ENCODE results near the gene TMEM163.

TMEM163 gene

DNA sequence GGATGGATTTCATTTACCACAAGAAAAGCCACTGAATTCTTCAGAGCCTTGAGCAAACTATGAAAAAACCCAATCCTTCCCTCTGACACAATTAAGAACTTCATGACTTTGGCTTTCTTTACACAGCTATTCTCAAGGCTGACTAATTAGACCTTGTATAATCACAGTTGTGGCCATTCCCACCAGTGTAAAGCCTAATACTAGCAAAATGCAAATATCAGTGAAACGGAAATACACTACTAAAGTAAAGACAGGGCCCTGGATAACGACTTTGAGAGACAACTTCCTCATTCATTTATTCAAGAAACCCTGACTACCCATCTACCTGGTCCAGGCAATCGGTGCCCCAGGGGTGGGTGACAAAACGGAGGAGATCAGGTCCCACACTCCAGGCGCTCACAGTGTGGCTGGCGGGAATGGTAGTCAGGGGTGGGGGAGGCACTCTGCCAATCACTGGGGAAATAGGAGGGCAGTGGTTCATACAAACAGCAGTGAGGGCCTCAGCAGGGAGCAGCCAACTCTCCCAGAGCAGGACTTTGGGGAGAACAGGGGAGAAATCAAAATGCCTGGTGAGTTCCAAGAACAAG, 28.1 kb downstream of the TMEM163 start:
- no peak overlapping the region for H3K27ac Mint-ChIP-seq
- H3K27me3 Mint-ChIP-seq, result peaks cover 3% of the 10 kb centered on the region
- H3K4me3 Mint-ChIP-seq, result no peak overlapping the region
- H3K9me3 Mint-ChIP-seq (ENCODE audit: low read depth), result no peaks in the 10 kb centered on the region
- no peaks in the 10 kb centered on the region for H3K4me1 Mint-ChIP-seq (ENCODE audit: low read depth)
- H3K36me3 Mint-ChIP-seq, result no peaks in the 10 kb centered on the region

DNA sequence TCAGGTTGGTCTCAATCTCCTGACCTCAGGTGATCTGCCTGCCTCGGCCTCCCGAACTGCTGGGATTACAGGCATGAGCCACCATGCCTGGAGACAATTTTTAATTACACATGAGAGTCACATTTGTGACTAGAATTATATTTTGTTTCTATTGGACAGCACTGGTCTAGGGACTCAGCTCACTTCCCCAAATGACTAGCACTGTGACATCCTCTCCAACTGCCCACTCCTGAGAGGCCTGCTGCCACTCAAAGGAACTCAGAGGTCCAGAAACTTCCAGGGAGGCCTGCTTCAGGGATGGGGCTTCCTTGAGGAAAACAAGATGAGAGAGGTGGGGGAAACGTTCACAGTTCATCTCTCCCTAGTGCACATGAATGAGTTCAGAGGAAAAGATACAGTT, 29.5 kb downstream of the TMEM163 start:
- Mint-ChIP-seq H3K27ac (no peak overlapping the region), H3K9me3 (ENCODE audit: low read depth) (no peaks in the 10 kb centered on the region), H3K27me3 (peaks cover 3% of the 10 kb centered on the region), H3K36me3 (no peaks in the 10 kb centered on the region), H3K4me1 (ENCODE audit: low read depth) (no peaks in the 10 kb centered on the region), H3K4me3 (no peak overlapping the region)

DNA sequence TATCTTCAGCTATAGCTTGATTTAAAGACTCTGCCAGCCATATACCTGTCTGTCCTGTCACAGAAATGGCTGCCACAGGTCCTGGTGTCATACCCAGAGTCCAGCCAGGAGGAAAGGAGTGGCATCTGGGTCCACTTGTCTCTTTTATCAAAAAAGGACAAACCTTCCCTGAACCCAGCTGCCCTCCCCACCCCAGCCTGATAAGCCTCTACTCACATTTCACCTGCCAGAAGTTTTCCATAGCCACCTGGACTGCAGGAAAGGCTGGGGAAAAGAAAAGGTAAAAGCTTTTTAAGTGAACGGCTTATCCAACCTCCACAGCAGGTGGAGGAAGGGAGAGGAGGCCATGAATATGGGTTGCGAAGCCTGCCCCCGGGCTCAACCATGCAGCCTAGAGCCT, 32.8 kb downstream of the TMEM163 start:
- Mint-ChIP-seq H3K4me3 (no peak overlapping the region), H3K4me1 (ENCODE audit: low read depth) (peaks cover 10% of the 10 kb centered on the region), H3K36me3 (peaks cover 3% of the 10 kb centered on the region), H3K27ac (no peak overlapping the region), H3K27me3 (no peaks in the 10 kb centered on the region), H3K9me3 (ENCODE audit: low read depth) (no peaks in the 10 kb centered on the region)

DNA sequence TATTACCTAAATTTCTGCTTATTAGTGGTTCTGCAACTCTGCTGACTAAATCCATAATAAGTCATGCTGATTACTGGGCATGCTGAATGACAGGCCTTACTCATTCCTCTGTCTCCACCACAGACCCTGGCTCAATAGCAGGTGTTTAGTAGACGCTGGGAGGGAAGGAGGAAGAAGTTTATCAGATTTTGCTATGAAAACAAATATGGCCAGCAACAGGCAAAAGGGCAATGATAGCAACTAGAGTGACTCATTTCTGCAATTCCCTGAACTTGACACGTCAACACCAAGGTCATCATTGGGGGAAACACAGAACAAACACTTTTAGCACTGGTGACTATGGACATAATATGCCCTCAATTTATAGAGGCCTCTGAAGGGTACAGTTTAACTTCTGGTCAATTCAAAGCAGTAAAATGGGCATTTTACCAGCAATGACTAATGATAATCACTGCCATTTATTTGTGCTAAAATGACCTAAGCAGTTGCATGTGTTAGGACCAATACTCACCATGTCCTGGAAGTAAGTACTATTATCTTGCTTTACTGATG, 35.2 kb downstream of the TMEM163 start:
- H3K36me3 Mint-ChIP-seq, result peaks cover 3% of the 10 kb centered on the region
- H3K27me3 Mint-ChIP-seq, result no peaks in the 10 kb centered on the region
- no peak overlapping the region for H3K27ac Mint-ChIP-seq
- no peaks in the 10 kb centered on the region for H3K9me3 Mint-ChIP-seq (ENCODE audit: low read depth)
- H3K4me1 Mint-ChIP-seq (ENCODE audit: low read depth), result peaks cover 27% of the 10 kb centered on the region
- H3K4me3 Mint-ChIP-seq, result no peak overlapping the region

DNA sequence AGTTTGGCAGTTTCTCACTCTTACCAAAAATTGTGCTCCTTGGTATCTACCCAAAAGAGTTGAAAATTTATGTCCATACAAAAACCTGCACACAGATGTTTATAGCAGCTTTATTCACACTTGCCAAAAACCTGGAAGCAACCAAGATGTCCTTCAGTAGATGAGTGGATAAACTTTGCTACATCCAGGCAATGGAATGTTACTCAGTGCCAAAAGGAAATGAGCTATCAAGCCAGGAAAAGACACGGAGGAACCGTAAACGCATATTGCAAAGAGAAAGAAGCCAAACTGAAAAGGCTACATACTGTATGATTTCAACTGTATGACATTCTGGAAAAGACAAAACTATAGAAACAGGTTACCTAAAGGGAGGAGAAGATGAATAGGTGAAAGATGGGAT, 36.1 kb downstream of the TMEM163 start:
- Mint-ChIP-seq H3K4me1 (ENCODE audit: low read depth) (peaks cover 33% of the 10 kb centered on the region), H3K36me3 (peaks cover 3% of the 10 kb centered on the region), H3K27ac (no peak overlapping the region), H3K4me3 (no peak overlapping the region), H3K9me3 (ENCODE audit: low read depth) (no peaks in the 10 kb centered on the region), H3K27me3 (no peaks in the 10 kb centered on the region)

DNA sequence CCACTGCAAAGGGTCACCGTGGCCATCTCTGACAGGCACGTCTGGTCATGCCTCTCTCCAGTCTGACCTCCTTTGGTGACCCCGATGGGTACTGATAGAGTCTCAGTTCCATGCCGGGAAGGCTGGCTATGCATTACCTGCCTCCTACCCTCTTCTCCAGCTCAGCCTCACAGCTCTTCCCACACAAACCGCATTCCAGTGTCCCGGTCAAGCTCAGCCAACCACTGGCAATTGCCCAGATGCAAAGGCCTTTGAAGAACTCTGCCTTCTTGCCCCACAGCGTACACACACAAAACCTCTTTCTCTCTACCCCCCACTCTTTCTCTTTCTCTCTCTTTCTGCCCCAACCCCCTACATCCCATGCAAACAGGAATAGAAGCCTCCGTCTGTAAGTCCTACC, 37.6 kb downstream of the TMEM163 start:
- Mint-ChIP-seq H3K4me1 (ENCODE audit: low read depth) (peaks cover 47% of the 10 kb centered on the region), H3K36me3 (peaks cover 3% of the 10 kb centered on the region), H3K27me3 (no peaks in the 10 kb centered on the region), H3K27ac (no peak overlapping the region), H3K9me3 (ENCODE audit: low read depth) (no peaks in the 10 kb centered on the region), H3K4me3 (no peak overlapping the region)

DNA sequence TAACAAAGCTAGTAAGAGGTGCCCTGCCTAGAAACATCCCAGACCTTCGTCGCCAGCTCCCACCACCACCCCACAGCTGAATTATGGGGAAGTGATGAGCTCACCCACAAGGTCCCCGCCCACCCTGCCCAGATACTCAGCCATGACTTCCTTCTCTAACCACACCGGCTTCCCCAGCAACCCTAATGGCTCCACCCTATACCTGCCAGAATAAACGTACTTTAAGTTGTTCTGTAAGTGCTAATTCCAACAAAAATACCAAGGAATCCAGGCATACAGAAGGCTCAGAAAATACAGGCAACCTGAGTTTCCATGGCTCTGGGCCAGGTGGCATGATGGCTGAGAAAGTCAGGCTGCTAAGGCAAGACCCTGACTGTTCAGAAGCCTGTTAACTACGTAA, 39.1 kb downstream of the TMEM163 start:
- Mint-ChIP-seq H3K27me3 (no peaks in the 10 kb centered on the region), H3K4me3 (peak overlapping the region; percentile 54), H3K9me3 (ENCODE audit: low read depth) (no peaks in the 10 kb centered on the region), H3K4me1 (ENCODE audit: low read depth) (peaks cover 58% of the 10 kb centered on the region), H3K27ac (no peak overlapping the region), H3K36me3 (peaks cover 3% of the 10 kb centered on the region)

DNA sequence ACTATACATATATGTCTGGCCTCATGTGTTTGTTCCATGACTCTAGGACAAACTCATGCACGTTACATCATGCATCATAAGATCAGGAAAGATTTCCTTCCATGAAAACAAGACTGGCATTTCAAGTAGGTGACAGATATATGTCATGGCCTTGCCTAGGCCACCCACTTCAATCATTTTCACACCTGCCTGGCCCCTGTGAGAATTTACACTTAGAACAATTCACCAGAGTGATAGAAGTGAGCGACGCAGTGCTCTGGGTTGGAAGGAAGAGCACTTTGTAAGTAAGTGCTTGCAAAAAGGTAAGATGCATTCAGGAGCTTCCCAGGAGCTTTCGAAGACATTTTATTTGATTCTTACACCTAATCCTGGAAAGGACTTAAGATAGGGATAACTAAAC, 39.5 kb downstream of the TMEM163 start:
- H3K36me3 Mint-ChIP-seq, result peaks cover 3% of the 10 kb centered on the region
- no peaks in the 10 kb centered on the region for H3K27me3 Mint-ChIP-seq
- H3K9me3 Mint-ChIP-seq (ENCODE audit: low read depth), result no peaks in the 10 kb centered on the region
- H3K27ac Mint-ChIP-seq, result no peak overlapping the region
- H3K4me1 Mint-ChIP-seq (ENCODE audit: low read depth), result peaks cover 59% of the 10 kb centered on the region
- H3K4me3 Mint-ChIP-seq, result peak overlapping the region; percentile 42

DNA sequence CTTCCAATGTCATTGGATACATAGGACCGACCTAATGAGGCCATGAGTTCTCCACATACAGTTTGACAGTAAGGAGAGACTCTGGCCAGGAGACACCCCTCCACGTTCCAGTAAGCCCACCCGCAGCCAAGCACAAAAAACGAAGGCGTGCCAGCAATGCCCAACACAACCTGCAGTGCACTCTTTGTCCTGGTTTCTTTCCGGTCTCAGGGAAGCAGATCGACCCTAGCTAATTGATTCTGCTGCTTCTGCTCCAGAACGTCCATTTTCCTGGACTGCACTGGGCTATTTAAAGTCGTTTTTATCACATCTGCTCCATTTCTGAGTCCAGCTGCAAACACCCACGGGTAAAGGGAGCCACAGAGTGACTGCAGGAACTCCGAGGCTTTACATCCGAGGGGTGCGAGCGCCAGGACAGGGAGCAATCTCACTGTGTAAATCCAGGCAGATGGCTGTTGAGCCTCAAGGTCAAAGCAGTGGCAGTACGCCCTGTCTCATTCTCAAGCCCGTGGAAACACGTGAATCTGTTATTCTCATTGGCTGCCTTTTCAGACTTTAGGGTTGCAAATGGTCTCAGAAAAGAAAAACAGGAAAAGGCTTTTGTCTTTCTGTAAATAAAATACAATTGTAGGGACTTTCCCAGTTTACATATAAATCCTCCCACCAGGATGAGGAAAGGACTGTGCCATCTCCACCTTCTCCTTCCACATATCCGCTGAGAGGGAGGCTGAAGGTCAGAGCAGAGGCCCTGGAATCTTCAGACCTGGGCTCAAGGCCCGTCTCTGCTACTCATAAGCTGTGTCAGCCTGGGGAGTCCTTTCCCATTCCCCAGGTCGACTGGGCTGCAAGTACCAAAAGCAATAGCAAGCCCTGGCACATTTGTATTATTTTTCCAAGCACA, 40.7 kb downstream of the TMEM163 start:
- H3K36me3 Mint-ChIP-seq, result peaks cover 3% of the 10 kb centered on the region

DNA sequence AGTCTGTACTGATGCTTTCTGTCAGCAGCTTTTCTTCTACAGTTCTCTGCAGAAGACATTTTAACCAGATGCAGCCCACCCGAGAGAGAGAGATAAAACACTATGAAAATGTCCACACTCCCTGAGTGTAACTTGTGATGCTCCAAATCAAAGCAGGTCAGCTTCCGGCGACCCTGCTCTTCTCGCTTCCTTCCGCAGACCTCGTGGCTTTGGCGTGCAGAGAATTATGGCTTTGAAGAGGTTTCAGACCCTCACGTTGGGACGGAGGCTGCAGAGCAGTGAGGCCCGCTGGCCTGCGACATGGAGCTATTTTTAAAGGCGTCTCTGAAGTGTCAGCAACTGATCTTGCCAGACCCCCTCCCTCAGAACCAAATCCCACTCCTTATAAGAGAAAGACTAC, 41.8 kb downstream of the TMEM163 start:
- H3K27ac Mint-ChIP-seq, result peak overlapping the region; percentile 83
- H3K4me3 Mint-ChIP-seq, result peak overlapping the region; percentile 68
- H3K27me3 Mint-ChIP-seq, result no peaks in the 10 kb centered on the region
- H3K4me1 Mint-ChIP-seq (ENCODE audit: low read depth), result peaks cover 63% of the 10 kb centered on the region
- no peaks in the 10 kb centered on the region for H3K36me3 Mint-ChIP-seq
- H3K9me3 Mint-ChIP-seq (ENCODE audit: low read depth), result peaks cover 3% of the 10 kb centered on the region

More for the DNA sequence above, 40.7 kb downstream of the TMEM163 start:
- Mint-ChIP-seq H3K9me3 (ENCODE audit: low read depth) (peaks cover 3% of the 10 kb centered on the region), H3K27ac (no peak overlapping the region), H3K4me3 (peak overlapping the region; percentile 22), H3K27me3 (no peaks in the 10 kb centered on the region), H3K4me1 (ENCODE audit: low read depth) (peaks cover 59% of the 10 kb centered on the region)

DNA sequence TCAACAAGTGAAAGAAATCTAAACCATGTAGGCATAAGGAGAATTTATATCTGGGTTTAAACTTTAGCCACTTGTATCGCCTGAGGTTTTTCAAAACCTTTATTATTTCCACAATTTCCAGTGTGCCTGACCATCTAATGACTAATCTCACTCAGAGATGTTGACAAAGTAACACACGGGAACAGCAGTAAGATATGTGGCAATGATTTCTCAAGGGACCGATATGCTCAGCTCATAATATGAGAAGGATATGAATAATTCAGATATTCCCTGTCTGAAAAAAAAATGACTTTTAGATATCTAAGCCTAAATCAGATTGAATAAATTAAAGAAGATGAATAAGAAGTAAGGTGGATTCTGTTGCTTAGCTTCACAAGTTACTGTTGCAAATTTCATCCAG, 43.5 kb downstream of the TMEM163 start:
- Mint-ChIP-seq H3K9me3 (ENCODE audit: low read depth) (peaks cover 3% of the 10 kb centered on the region), H3K4me1 (ENCODE audit: low read depth) (peaks cover 71% of the 10 kb centered on the region), H3K27me3 (no peaks in the 10 kb centered on the region), H3K4me3 (no peak overlapping the region), H3K36me3 (no peaks in the 10 kb centered on the region), H3K27ac (no peak overlapping the region)

DNA sequence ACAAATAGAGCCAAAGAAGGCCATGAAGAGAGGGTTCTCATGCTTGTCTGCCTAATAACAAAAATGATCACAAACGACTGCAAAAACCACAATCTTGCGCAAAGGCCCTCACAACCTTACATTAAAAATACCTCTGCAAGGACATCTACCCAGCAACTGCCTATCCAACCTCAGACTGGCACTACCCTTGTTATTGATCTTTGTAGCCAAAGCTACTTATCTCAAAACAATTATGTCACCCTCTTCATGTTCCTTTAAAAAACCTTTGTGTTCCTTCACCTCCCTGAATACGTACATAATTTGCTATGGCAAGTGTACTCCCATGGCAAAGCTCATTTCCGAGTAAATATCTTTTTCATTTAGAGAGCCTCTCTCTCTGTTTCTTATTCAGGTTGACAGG, 44.1 kb downstream of the TMEM163 start:
- Mint-ChIP-seq H3K27me3 (no peaks in the 10 kb centered on the region), H3K4me3 (no peak overlapping the region), H3K27ac (no peak overlapping the region), H3K9me3 (ENCODE audit: low read depth) (peaks cover 3% of the 10 kb centered on the region), H3K36me3 (no peaks in the 10 kb centered on the region), H3K4me1 (ENCODE audit: low read depth) (peaks cover 73% of the 10 kb centered on the region)

DNA sequence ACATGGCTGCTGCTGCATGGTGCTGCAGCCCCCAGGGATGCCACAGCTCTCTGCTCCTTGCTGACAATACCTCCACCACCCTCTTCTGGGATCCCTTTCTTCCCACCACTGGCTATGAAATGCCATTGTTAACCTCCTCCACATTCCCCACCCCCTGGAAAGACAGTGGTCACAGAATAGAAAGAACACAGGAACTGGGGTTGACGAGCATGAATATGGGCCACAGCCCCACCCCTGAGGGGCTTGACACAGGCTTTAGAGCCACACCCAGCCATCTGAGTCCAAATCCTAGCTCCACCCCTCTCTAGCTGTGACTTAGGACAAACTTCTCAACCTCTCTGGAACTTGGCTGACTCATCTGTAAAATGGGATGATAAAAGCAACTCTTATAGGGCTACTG, 47.3 kb downstream of the TMEM163 start:
- H3K4me3 Mint-ChIP-seq, result peak overlapping the region; percentile 65
- H3K4me1 Mint-ChIP-seq (ENCODE audit: low read depth), result peaks cover 76% of the 10 kb centered on the region
- H3K27ac Mint-ChIP-seq, result peak overlapping the region; percentile 9
- peaks cover 3% of the 10 kb centered on the region for H3K9me3 Mint-ChIP-seq (ENCODE audit: low read depth)
- no peaks in the 10 kb centered on the region for H3K36me3 Mint-ChIP-seq
- H3K27me3 Mint-ChIP-seq, result no peaks in the 10 kb centered on the region

DNA sequence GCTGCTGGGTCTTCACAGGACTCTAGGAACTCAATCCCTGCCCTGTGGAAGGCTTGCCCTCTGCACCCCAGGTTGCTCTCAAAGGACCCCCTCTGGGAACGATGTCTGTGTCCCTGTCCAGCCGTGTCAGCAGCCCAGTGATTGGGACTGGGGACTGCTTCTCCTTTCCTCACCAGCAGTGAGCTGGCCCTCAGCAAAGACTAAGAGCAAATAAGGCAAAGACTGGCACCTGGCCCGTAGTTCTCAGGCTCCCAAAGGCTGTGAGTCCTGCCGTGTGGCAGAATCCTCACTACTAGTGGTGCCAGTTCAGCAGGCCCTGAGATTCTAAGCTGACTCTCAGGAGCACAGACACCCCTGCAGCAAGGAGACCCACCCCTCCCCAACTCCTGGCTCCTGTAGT, 47.8 kb downstream of the TMEM163 start:
- peaks cover 3% of the 10 kb centered on the region for H3K9me3 Mint-ChIP-seq (ENCODE audit: low read depth)
- H3K4me1 Mint-ChIP-seq (ENCODE audit: low read depth), result peaks cover 76% of the 10 kb centered on the region
- no peaks in the 10 kb centered on the region for H3K27me3 Mint-ChIP-seq
- H3K36me3 Mint-ChIP-seq, result no peaks in the 10 kb centered on the region
- H3K27ac Mint-ChIP-seq, result no peak overlapping the region
- peak overlapping the region; percentile 65 for H3K4me3 Mint-ChIP-seq

All from activated naive CD8-positive, alpha-beta T cell (primary cell).